AG04450 (cell line): Measurements from ENCODE around the gene RAB11FIP4. TPM values are rescaled to one million over a fixed set of nuclear protein-coding genes. Genes with fewer than 3 reads are reported as not detected.

Experiments used
- CTCF ChIA-PET: fragments of 300-600, 350-600 bp; formaldehyde crosslinking; extraction: SDS; loops from one replicate; lab custom pipeline; 2022; ENCODE audit warnings: antibody characterized with exemption, inconsistent platforms; lab: Charles Lee
- POLR2A ChIA-PET: fragments of 350-600 bp; formaldehyde crosslinking; extraction: SDS; loops from one replicate; lab custom pipeline; 2021; ENCODE audit warnings: antibody characterized with exemption, inconsistent platforms; lab: Yijun Ruan, JAX
- DNase-seq: peaks from one replicate; pipeline ENCODE4 v3.0.0-alpha.2; 2011; ENCODE audit warnings: low read depth, low spot score
- H3K27ac ChIP-seq: one replicate; pipeline ENCODE4 v1.5.1; 2012; ENCODE audit warnings: low read depth, low read length, control low read depth
- H3K27me3 ChIP-seq: one replicate; pipeline ENCODE4 v1.6.0; 2012; ENCODE audit warnings: low read length; ENCODE audit not compliant: control insufficient read depth, insufficient read depth
- H3K4me3 ChIP-seq: 2 replicates; pipeline ENCODE4 v1.5.1; 2011; ENCODE audit warnings: mild to moderate bottlenecking, low read depth, low read length, control low read depth
- H3K9me3 ChIP-seq: 2 replicates; pipeline ENCODE4 v1.5.1; 2012; ENCODE audit warnings: low read length; ENCODE audit not compliant: control insufficient read depth, insufficient read depth
- CTCF ChIP-seq: IDR thresholded peaks from 2 replicates; pipeline ENCODE4 v1.5.1; 2011; ENCODE audit warnings: low read depth, low read length, control low read depth, inconsistent platforms
- polyA plus RNA-seq: library from polyadenylated mRNA; depleted of rRNA; stranded (reverse); fragments of >200 nt; gene quantifications from 2 replicates; pipeline ENCODE4 v1.2.3, GENCODE V29; 2011

RAB11FIP4 gene
- polyA plus RNA-seq, 1 experiment, result 0.58 TPM

- no peak overlapping the region for H3K4me3 ChIP-seq
- peaks cover 49% of the 10 kb centered on the region for H3K27me3 ChIP-seq
- no peak for TF ChIP-seq CTCF
- H3K9me3 ChIP-seq, result no peaks in the 10 kb centered on the region
- H3K27ac ChIP-seq, result no peak overlapping the region
- ChIA-PET CTCF (no interaction called here), POLR2A (no interaction called here)
- no peak for DNase-seq
Measured at GRCh38 chr17:31456814-31457213, 65.3 kb downstream of the RAB11FIP4 start.

GRCh38 chr17:31457391-31458234 lies 66.1 kb downstream of the RAB11FIP4 start:
- Histone ChIP-seq H3K9me3 (no peaks in the 10 kb centered on the region), H3K27ac (no peak overlapping the region), H3K4me3 (no peak overlapping the region), H3K27me3 (peaks cover 46% of the 10 kb centered on the region)
- TF ChIP-seq CTCF, result no peak
- ChIA-PET CTCF (no interaction called here), POLR2A (no interaction called here)
- no peak for DNase-seq

GRCh38 chr17:31458829-31459228 lies 67.4 kb downstream of the RAB11FIP4 start:
- H3K9me3 ChIP-seq, result no peaks in the 10 kb centered on the region
- DNase-seq, result no peak
- CTCF ChIA-PET, result no interaction called here
- no peak overlapping the region for H3K27ac ChIP-seq
- no peak overlapping the region for H3K4me3 ChIP-seq
- peaks cover 50% of the 10 kb centered on the region for H3K27me3 ChIP-seq
- no peak for TF ChIP-seq CTCF
- POLR2A ChIA-PET, result no interaction called here

GRCh38 chr17:31459716-31460115 lies 68.2 kb downstream of the RAB11FIP4 start:
- Histone ChIP-seq H3K27ac (no peak overlapping the region), H3K4me3 (no peak overlapping the region), H3K27me3 (peaks cover 49% of the 10 kb centered on the region), H3K9me3 (no peaks in the 10 kb centered on the region)
- DNase-seq, result no peak
- ChIA-PET POLR2A (no interaction called here), CTCF (no interaction called here)
- no peak for TF ChIP-seq CTCF

GRCh38 chr17:31460226-31460721 lies 68.8 kb downstream of the RAB11FIP4 start:
- Histone ChIP-seq H3K27ac (no peak overlapping the region), H3K27me3 (peaks cover 44% of the 10 kb centered on the region), H3K4me3 (no peak overlapping the region), H3K9me3 (no peaks in the 10 kb centered on the region)
- POLR2A ChIA-PET, result no interaction called here
- TF ChIP-seq CTCF, result no peak
- no peak for DNase-seq
- CTCF ChIA-PET, result interaction anchor here (1.7 kb wide), 1 partner anchor 23 kb away, joined by 5 read pairs; no protein-coding TSS in a partner anchor
